IMR-90 (cell line): ENCODE results near the gene SV2C. TPM values are rescaled to one million over a fixed set of nuclear protein-coding genes. Genes with fewer than 3 reads are reported as not detected.

Source experiments
- ATAC-seq: fragments of 200-7000 bp; cut with Tn5 transposase; 2 replicates; pipeline ENCODE4 v1.9.1; 2020; ENCODE audit warnings: low read depth, mild to moderate bottlenecking, moderate library complexity
- BruUV-seq: library from RNA; stranded (reverse); fragments of 400-500 nt; replicated peaks from 2 replicates; lab custom pipeline; 2021; lab: Mats Ljungman, UMichigan
- CTCF ChIA-PET: fragments of 300-600 bp; formaldehyde crosslinking; extraction: SDS; loops from one replicate; lab custom pipeline; 2021; ENCODE audit warnings: antibody characterized with exemption; lab: Yijun Ruan, JAX
- POLR2A ChIA-PET: fragments of 300-600 bp; sonication (Branson Sonifier 250); formaldehyde crosslinking; loops from one replicate; lab custom pipeline; 2022; ENCODE audit warnings: antibody characterized with exemption; ENCODE audit not compliant: unreplicated experiment; lab: Charles Lee
- DNase-seq: peaks from one replicate; pipeline ENCODE4 v3.0.0; 2013
- H2AFZ ChIP-seq: replicated peaks from 2 replicates; pipeline ENCODE3; 2013; ENCODE audit warnings: low read length, mild to moderate bottlenecking; ENCODE audit not compliant: poor library complexity
- H2AK5ac ChIP-seq: 2 replicates; pipeline ENCODE4 v1.6.1; 2013; ENCODE audit warnings: low read depth, low read length, inconsistent platforms
- H2AK9ac ChIP-seq: replicated peaks from 2 replicates; pipeline ENCODE3; 2013; ENCODE audit warnings: mild to moderate bottlenecking, low read depth, low read length, moderate library complexity; ENCODE audit not compliant: poor library complexity
- H2BK120ac ChIP-seq: 2 replicates; pipeline ENCODE4 v1.6.1; 2013; ENCODE audit warnings: low read depth, low read length, inconsistent platforms
- H2BK15ac ChIP-seq: 3 replicates; pipeline ENCODE4 v1.6.1; 2013; ENCODE audit warnings: low read depth, low read length, inconsistent platforms
- H2BK20ac ChIP-seq: 2 replicates; pipeline ENCODE4 v1.6.1; 2013; ENCODE audit warnings: low read depth, mild to moderate bottlenecking, inconsistent platforms, low read length, moderate library complexity
- H2BK5ac ChIP-seq: 2 replicates; pipeline ENCODE4 v1.6.1; 2013; ENCODE audit warnings: mild to moderate bottlenecking, low read depth, low read length, inconsistent platforms; ENCODE audit not compliant: poor library complexity, severe bottlenecking
- H3K14ac ChIP-seq: replicated peaks from 2 replicates; pipeline ENCODE4 v1.6.1; 2013; ENCODE audit warnings: low read depth, low read length, inconsistent platforms
- H3K18ac ChIP-seq: 2 replicates; pipeline ENCODE4 v1.6.1; 2013; ENCODE audit warnings: low read depth, low read length, control low read depth
- H3K23ac ChIP-seq: 2 replicates; pipeline ENCODE4 v1.6.1; 2013; ENCODE audit warnings: low read depth, low read length, inconsistent platforms
- H3K27ac ChIP-seq: 2 replicates; pipeline ENCODE4 v1.5.1; 2013; ENCODE audit warnings: mild to moderate bottlenecking, control low read depth, low read length; ENCODE audit not compliant: insufficient read depth
- H3K27me3 ChIP-seq: 2 replicates; pipeline ENCODE4 v1.6.1; 2013; ENCODE audit warnings: low read length; ENCODE audit not compliant: control insufficient read depth, insufficient read depth
- H3K36me3 ChIP-seq: 2 replicates; pipeline ENCODE4 v1.6.1; 2013; ENCODE audit warnings: low read length, mixed read lengths; ENCODE audit not compliant: control insufficient read depth, insufficient read depth
- H3K4ac ChIP-seq: 2 replicates; pipeline ENCODE4 v1.6.1; 2013; ENCODE audit warnings: low read depth, low read length, inconsistent platforms
- H3K4me1 ChIP-seq: 2 replicates; pipeline ENCODE4 v1.6.1; 2013; ENCODE audit warnings: low read length, mixed read lengths; ENCODE audit not compliant: control insufficient read depth, insufficient read depth
- H3K4me2 ChIP-seq: 2 replicates; pipeline ENCODE4 v1.6.1; 2013; ENCODE audit warnings: low read depth, mild to moderate bottlenecking, control low read depth, low read length, moderate library complexity
- H3K4me3 ChIP-seq: 2 replicates; pipeline ENCODE4 v1.5.1; 2013; ENCODE audit warnings: low read depth, mild to moderate bottlenecking, control low read depth, low read length, moderate library complexity; ENCODE audit not compliant: insufficient read depth
- H3K56ac ChIP-seq: 2 replicates; pipeline ENCODE4 v1.6.1; 2013; ENCODE audit warnings: low read length, inconsistent platforms; ENCODE audit not compliant: insufficient read depth; ENCODE audit errors: extremely low read depth
- H3K79me1 ChIP-seq, 2 experiments: 2 replicates each; pipeline ENCODE4 v1.6.1; 2013; ENCODE audit warnings: low read length in 2 of 2, inconsistent platforms in 1 of 2, low read depth in 1 of 2
- H3K9ac ChIP-seq: 2 replicates; pipeline ENCODE4 v1.6.1; 2013; ENCODE audit warnings: low read depth, low read length, control low read depth
- H3K9me1 ChIP-seq: 2 replicates; pipeline ENCODE4 v1.6.1; 2013; ENCODE audit warnings: low read length, inconsistent platforms; ENCODE audit not compliant: insufficient read depth
- H3K9me3 ChIP-seq: 2 replicates; pipeline ENCODE4 v1.6.1; 2013; ENCODE audit warnings: low read length; ENCODE audit not compliant: control insufficient read depth, insufficient read depth
- H4K20me1 ChIP-seq: 2 replicates; pipeline ENCODE4 v1.6.1; 2013; ENCODE audit warnings: low read length, inconsistent platforms; ENCODE audit not compliant: insufficient read depth
- H4K5ac ChIP-seq: 2 replicates; pipeline ENCODE4 v1.6.1; 2013; ENCODE audit warnings: mild to moderate bottlenecking, low read depth, low read length, control low read depth
- H4K8ac ChIP-seq, 2 experiments: 2 replicates each; pipeline ENCODE4 v1.6.1; 2013; ENCODE audit warnings: low read depth in 2 of 2, low read length in 2 of 2, control low read depth in 1 of 2, inconsistent platforms in 1 of 2
- H4K91ac ChIP-seq: 2 replicates; pipeline ENCODE4 v1.6.1; 2013; ENCODE audit warnings: low read depth, low read length, inconsistent platforms; ENCODE audit not compliant: insufficient read depth
- CEBPB ChIP-seq: IDR thresholded peaks from 2 replicates; pipeline ENCODE4 v1.6.1; 2012; ENCODE audit warnings: low read depth, low read length, improper control_type of control experiment
- ELK1 ChIP-seq: fragments of 150-350 bp; IDR thresholded peaks from 2 replicates; pipeline ENCODE4 v1.6.1; 2016; ENCODE audit warnings: low read depth, mild to moderate bottlenecking, low read length, moderate library complexity, borderline replicate concordance
- MXI1 ChIP-seq: IDR thresholded peaks from 2 replicates; pipeline ENCODE4 v1.6.1; 2012; ENCODE audit warnings: low read depth, mild to moderate bottlenecking, low read length, moderate library complexity, borderline replicate concordance
- RAD21 ChIP-seq: IDR thresholded peaks from 2 replicates; pipeline ENCODE4 v1.6.1; 2012; ENCODE audit warnings: low read length, improper control_type of control experiment
- SMC3 ChIP-seq: fragments of 150-350 bp; IDR thresholded peaks from 2 replicates; pipeline ENCODE4 v1.6.1; 2016; ENCODE audit warnings: low read depth, mild to moderate bottlenecking, antibody characterized with exemption, low read length, moderate library complexity
- USF2 ChIP-seq: fragments of 150-350 bp; IDR thresholded peaks from 2 replicates; pipeline ENCODE4 v1.6.1; 2017; ENCODE audit warnings: mild to moderate bottlenecking, antibody characterized with exemption, low read length, low read depth
- WGBS, 2 experiments: methylation state at CpG; one replicate each; pipeline versions ENCODE4 v1.1.5 to v1.1.7; 2013; ENCODE audit warnings: missing lambda C conversion rate in 2 of 2; ENCODE audit not compliant: insufficient read length in 1 of 2; ENCODE audit errors: extremely low coverage in 2 of 2; 5-methylcytosine and 5-hydroxymethylcytosine counted together
- dilution Hi-C: fragments of 300-500 bp; cut with HindIII; formaldehyde crosslinking; loops from one replicate; pipeline ENCODE4 v1.14.3; 2018; ENCODE audit warnings: low sequenced_read_pairs; ENCODE audit not compliant: unreplicated experiment
- in situ Hi-C: fragments of 300-500 bp; cut with MboI; formaldehyde crosslinking; loops from 3 replicates; pipeline ENCODE4 v1.14.3; 2019; ENCODE audit warnings: low sequenced_read_pairs, inconsistent platforms, mixed read lengths
- intact Hi-C: fragments of 100-400 bp; cut with micrococcal nuclease; formaldehyde crosslinking; loops from 2 replicates; pipeline ENCODE4 v1.10.0; 2022
- polyA plus RNA-seq, 3 experiments: library from polyadenylated mRNA; depleted of rRNA; stranded (reverse); fragments of >200 nt; gene quantifications; 2 replicates each; pipeline ENCODE4 v1.2.3, GENCODE V29; 2012; ENCODE audit warnings: low replicate concordance in 1 of 3
- total RNA-seq: library from RNA; depleted of rRNA; stranded (reverse); fragments of >200 nt; gene quantifications from 2 replicates; pipeline ENCODE4 v1.2.3, GENCODE V29; 2012

The SV2C gene
- total and polyA plus RNA-seq, 2 of the 4 experiments (the other 2 are of a cell fraction), result not detected

- no peak overlapping the region for H2AK9ac ChIP-seq
- no peak overlapping the region for H2AFZ ChIP-seq
- H4K91ac ChIP-seq, result no peak overlapping the region
- no peak overlapping the region for H2AK5ac ChIP-seq
- no peaks in the 10 kb centered on the region for H3K27me3 ChIP-seq
- H4K5ac ChIP-seq, result no peak overlapping the region
- in situ Hi-C loops, result no loop called here
- no peak overlapping the region for H3K23ac ChIP-seq
- no peak overlapping the region for H3K18ac ChIP-seq
- H3K9me1 ChIP-seq, result no peaks in the 10 kb centered on the region
- intact Hi-C loops, result no loop called here
- DNase-seq (no peak), ATAC-seq (no peak)
- H3K9ac ChIP-seq, result no peak overlapping the region
- H2BK20ac ChIP-seq, result no peak overlapping the region
- no peaks in the 10 kb centered on the region for H3K9me3 ChIP-seq
- no peak overlapping the region for H2BK15ac ChIP-seq
- no peaks in the 10 kb centered on the region for H3K36me3 ChIP-seq
- H3K27ac ChIP-seq, result no peak overlapping the region
- TF ChIP-seq CEBPB (no peak), USF2 (no peak), SMC3 (no peak), MXI1 (no peak), ELK1 (no peak), RAD21 (no peak)
- no peaks in the 10 kb centered on the region for H3K79me1 ChIP-seq
- H3K4me2 ChIP-seq, result no peak overlapping the region
- H2BK5ac ChIP-seq, result no peak overlapping the region
- H3K14ac ChIP-seq, result no peak overlapping the region
- no peaks in the 10 kb centered on the region for H3K4me1 ChIP-seq
- CTCF ChIA-PET, result no interaction called here
- WGBS, 2 experiments, result no CpG with 5 or more reads among the region's 2 CpGs
- dilution Hi-C loops, result no loop called here
- no peak overlapping the region for H3K56ac ChIP-seq
- H4K8ac ChIP-seq, result no peak overlapping the region
- no peak overlapping the region for H3K4ac ChIP-seq
- H3K4me3 ChIP-seq, result no peak overlapping the region
- H4K20me1 ChIP-seq, result no peaks in the 10 kb centered on the region
- no TSS peak for BruUV-seq
- POLR2A ChIA-PET, result no interaction called here
- no peak overlapping the region for H2BK120ac ChIP-seq
Observed at GRCh38 chr5:76153271-76153670, 70.1 kb downstream of the SV2C start.
